Measurements from ENCODE around the gene MBD6.

Gene MBD6

DNA sequence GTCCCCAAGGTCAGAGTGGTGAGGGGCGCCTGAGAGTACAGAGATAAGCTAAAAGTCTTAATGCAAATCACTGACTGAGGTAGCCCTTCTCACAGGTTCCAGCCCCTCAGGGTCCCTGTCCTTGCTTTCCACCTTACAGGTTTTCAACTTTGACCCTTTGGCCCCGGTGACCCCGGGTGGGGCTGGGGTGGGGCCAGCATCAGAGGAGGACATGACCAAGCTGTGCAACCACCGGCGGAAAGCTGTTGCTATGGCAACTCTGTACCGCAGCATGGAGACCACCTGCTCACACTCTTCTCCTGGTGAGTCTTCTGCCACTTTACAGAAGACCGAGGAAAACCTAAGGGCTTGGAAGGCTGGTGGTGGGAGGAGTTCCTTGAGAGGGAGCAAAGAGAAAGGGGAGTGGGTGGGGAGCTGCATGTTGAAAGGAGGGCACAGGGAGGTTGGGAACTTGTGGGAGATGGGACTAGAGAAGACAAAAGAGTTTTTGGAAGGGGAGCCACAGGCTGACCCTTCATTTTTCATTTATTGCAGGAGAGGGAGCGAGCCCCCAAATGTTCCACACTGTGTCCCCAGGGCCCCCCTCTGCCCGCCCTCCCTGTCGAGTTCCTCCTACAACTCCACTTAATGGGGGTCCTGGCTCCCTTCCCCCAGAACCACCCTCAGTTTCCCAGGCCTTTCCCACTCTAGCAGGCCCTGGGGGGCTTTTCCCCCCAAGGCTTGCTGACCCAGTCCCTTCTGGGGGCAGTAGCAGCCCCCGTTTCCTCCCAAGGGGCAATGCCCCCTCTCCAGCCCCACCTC, 2.4 kb downstream of the MBD6 start:
- Histone ChIP-seq H3K9me3 (replicated peaks; ENCODE audit: insufficient read depth, low read length) (no peaks in the 10 kb centered on the region), H3K79me2 (ENCODE audit: low read length) (peaks cover 36% of the 10 kb centered on the region), H3K4me2 (ENCODE audit: low read depth, low read length) (no peak overlapping the region), H3K27ac (ENCODE audit: low read length) (no peak overlapping the region), H3K9ac (ENCODE audit: low read length) (no peak overlapping the region), H3K27me3 (replicated peaks; ENCODE audit: insufficient read depth, low read length) (no peaks in the 10 kb centered on the region), H3K9me2 (replicated peaks; ENCODE audit: insufficient read depth, low read length) (no peaks in the 10 kb centered on the region), H3K4me1 (ENCODE audit: low read length) (peaks cover 14% of the 10 kb centered on the region), H3K36me3 (replicated peaks; ENCODE audit: insufficient read depth, low read length) (peaks cover 4% of the 10 kb centered on the region; the same call in 1 of the 2 replicates), H4K20me1 (ENCODE audit: insufficient read depth, low read length) (no peaks in the 10 kb centered on the region), H3K4me3 (ENCODE audit: low read length) (no peak overlapping the region), H3F3A (ENCODE audit: insufficient read depth, low read length) (peaks cover 23% of the 10 kb centered on the region), H2AFZ (ENCODE audit: low read length) (no peak overlapping the region)
- TF ChIP-seq EZH2phosphoT487 (IDR thresholded peaks at IDR 0.05; ENCODE audit: low read length), result no peak
- no peak for TF ChIP-seq CTCF (IDR thresholded peaks at IDR 0.05; ENCODE audit: low read length)
- no peak for TF ChIP-seq EZH2 (optimal IDR thresholded peaks at IDR 0.05; ENCODE audit: low read depth, low read length)
- peak; percentile 4 for DNase-seq

DNA sequence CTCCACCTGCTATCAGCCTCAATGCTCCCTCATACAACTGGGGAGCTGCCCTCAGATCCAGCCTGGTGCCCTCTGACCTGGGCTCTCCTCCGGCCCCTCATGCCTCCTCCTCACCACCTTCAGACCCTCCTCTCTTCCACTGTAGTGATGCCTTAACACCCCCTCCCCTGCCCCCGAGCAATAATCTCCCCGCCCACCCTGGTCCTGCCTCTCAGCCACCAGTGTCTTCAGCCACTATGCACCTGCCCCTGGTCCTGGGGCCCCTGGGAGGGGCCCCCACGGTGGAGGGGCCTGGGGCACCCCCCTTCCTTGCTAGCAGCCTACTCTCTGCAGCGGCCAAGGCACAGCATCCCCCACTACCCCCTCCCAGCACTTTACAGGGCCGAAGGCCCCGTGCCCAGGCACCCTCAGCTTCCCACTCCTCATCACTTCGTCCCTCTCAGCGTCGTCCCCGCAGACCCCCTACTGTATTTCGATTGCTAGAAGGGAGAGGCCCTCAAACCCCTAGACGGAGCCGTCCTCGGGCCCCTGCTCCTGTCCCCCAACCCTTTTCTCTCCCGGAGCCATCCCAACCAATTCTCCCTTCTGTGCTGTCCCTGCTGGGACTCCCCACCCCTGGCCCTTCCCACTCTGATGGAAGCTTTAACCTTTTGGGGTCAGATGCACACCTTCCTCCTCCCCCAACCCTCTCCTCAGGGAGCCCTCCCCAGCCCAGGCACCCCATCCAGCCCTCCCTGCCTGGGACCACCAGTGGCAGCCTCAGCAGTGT, 3.2 kb downstream of the MBD6 start:
- Histone ChIP-seq H3K9ac (ENCODE audit: low read length) (no peak overlapping the region), H3K9me3 (replicated peaks; ENCODE audit: insufficient read depth, low read length) (no peaks in the 10 kb centered on the region), H3F3A (ENCODE audit: insufficient read depth, low read length) (peaks cover 20% of the 10 kb centered on the region), H3K27ac (ENCODE audit: low read length) (no peak overlapping the region), H3K79me2 (ENCODE audit: low read length) (peaks cover 34% of the 10 kb centered on the region), H3K4me2 (ENCODE audit: low read depth, low read length) (no peak overlapping the region), H3K36me3 (replicated peaks; ENCODE audit: insufficient read depth, low read length) (peaks cover 4% of the 10 kb centered on the region; the same call in 1 of the 2 replicates), H2AFZ (ENCODE audit: low read length) (no peak overlapping the region), H3K4me3 (ENCODE audit: low read length) (no peak overlapping the region), H3K4me1 (ENCODE audit: low read length) (peaks cover 14% of the 10 kb centered on the region), H3K27me3 (replicated peaks; ENCODE audit: insufficient read depth, low read length) (no peaks in the 10 kb centered on the region), H4K20me1 (ENCODE audit: insufficient read depth, low read length) (no peaks in the 10 kb centered on the region), H3K9me2 (replicated peaks; ENCODE audit: insufficient read depth, low read length) (no peaks in the 10 kb centered on the region)
- no peak for DNase-seq
- no peak for TF ChIP-seq EZH2 (optimal IDR thresholded peaks at IDR 0.05; ENCODE audit: low read depth, low read length)
- no peak for TF ChIP-seq CTCF (IDR thresholded peaks at IDR 0.05; ENCODE audit: low read length)
- no peak for TF ChIP-seq EZH2phosphoT487 (IDR thresholded peaks at IDR 0.05; ENCODE audit: low read length)

DNA sequence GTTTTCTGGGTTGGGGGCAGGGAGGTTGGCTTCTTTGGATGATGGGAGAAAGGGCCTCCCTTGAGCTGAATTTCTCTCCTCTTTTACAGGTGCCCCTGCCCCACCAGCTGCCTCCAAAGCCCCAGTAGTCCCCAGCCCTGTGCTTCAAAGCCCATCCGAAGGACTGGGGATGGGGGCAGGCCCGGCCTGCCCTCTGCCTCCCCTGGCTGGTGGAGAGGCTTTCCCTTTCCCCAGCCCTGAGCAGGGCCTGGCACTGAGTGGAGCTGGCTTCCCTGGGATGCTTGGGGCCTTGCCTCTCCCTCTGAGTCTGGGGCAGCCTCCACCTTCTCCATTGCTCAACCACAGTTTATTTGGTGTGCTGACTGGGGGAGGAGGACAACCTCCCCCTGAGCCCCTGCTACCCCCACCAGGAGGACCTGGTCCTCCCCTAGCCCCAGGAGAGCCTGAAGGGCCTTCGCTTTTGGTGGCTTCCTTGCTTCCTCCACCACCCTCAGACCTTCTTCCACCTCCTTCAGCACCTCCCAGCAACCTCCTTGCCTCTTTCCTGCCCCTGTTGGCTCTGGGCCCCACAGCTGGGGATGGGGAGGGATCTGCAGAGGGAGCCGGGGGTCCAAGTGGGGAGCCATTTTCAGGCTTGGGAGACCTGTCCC, 4.0 kb downstream of the MBD6 start:
- Histone ChIP-seq H3K4me3 (ENCODE audit: low read length) (no peak overlapping the region), H3K4me2 (ENCODE audit: low read depth, low read length) (no peak overlapping the region), H3K36me3 (replicated peaks; ENCODE audit: insufficient read depth, low read length) (peaks cover 4% of the 10 kb centered on the region; the same call in 1 of the 2 replicates), H3K27me3 (replicated peaks; ENCODE audit: insufficient read depth, low read length) (no peaks in the 10 kb centered on the region), H3K4me1 (ENCODE audit: low read length) (peaks cover 9% of the 10 kb centered on the region), H3K9me2 (replicated peaks; ENCODE audit: insufficient read depth, low read length) (no peaks in the 10 kb centered on the region), H3K79me2 (ENCODE audit: low read length) (peaks cover 34% of the 10 kb centered on the region), H2AFZ (ENCODE audit: low read length) (no peak overlapping the region), H3F3A (ENCODE audit: insufficient read depth, low read length) (peaks cover 12% of the 10 kb centered on the region), H3K27ac (ENCODE audit: low read length) (no peak overlapping the region), H4K20me1 (ENCODE audit: insufficient read depth, low read length) (no peaks in the 10 kb centered on the region), H3K9me3 (replicated peaks; ENCODE audit: insufficient read depth, low read length) (no peaks in the 10 kb centered on the region), H3K9ac (ENCODE audit: low read length) (no peak overlapping the region)
- no peak for DNase-seq
- TF ChIP-seq EZH2phosphoT487 (IDR thresholded peaks at IDR 0.05; ENCODE audit: low read length) (no peak), CTCF (IDR thresholded peaks at IDR 0.05; ENCODE audit: low read length) (no peak), EZH2 (optimal IDR thresholded peaks at IDR 0.05; ENCODE audit: low read depth, low read length) (no peak)

All from MM.1S (cell line).